ENCODE measurements around the gene UBE2B. TPM values are rescaled to one million over a fixed set of nuclear protein-coding genes. Genes with fewer than 3 reads are reported as not detected.
"Not testable (repeated sequence)": the region's sequence is repeated elsewhere in the genome, so short reads cannot be mapped to it uniquely, and the experiment has no call there.

Gene UBE2B
- total RNA-seq, 2 donors from 2014 or later: 61.2 to 81.9 TPM

- TF ChIP-seq CTCF (IDR thresholded peaks at IDR 0.05): no peak
- Histone ChIP-seq H3K4me3 (no peak overlapping the region), H3K27ac (no peak overlapping the region), H3K9me3 (no peaks in the 10 kb centered on the region), H3K27me3 (no peaks in the 10 kb centered on the region), H3K4me1 (peaks cover 0 to 37% of the 10 kb centered on the region in 2 donors), H3K36me3 (peaks cover 13% of the 10 kb centered on the region)
- DNase-seq (ENCODE audit: low spot score): no peak
Measured at GRCh38 chr5:134374232-134374631, 2.9 kb downstream of the UBE2B start.

GRCh38 chr5:134380346-134380745 lies 9.0 kb downstream of the UBE2B start:
- no peak for DNase-seq (ENCODE audit: low spot score)
- Histone ChIP-seq H3K27ac (no peak overlapping the region), H3K4me3 (no peak overlapping the region), H3K27me3 (no peaks in the 10 kb centered on the region), H3K36me3 (peaks cover 62% of the 10 kb centered on the region), H3K4me1 (peaks cover 0 to 4% of the 10 kb centered on the region in 2 donors), H3K9me3 (no peaks in the 10 kb centered on the region)
- no peak for TF ChIP-seq CTCF (IDR thresholded peaks at IDR 0.05)

- not testable (repeated sequence) for H3K27me3 ChIP-seq; H3K27ac ChIP-seq; H3K4me3 ChIP-seq; H3K4me1 ChIP-seq; DNase-seq (ENCODE audit: low spot score); H3K9me3 ChIP-seq
- peaks cover 74% of the 10 kb centered on the region for H3K36me3 ChIP-seq
Measured at GRCh38 chr5:134382204-134382603, 10.8 kb downstream of the UBE2B start.

GRCh38 chr5:134383980-134384697 lies 12.8 kb downstream of the UBE2B start:
- Histone ChIP-seq H3K27me3 (no peaks in the 10 kb centered on the region), H3K4me1 (no peaks in the 10 kb centered on the region), H3K4me3 (no peak overlapping the region), H3K36me3 (peaks cover 92% of the 10 kb centered on the region), H3K9me3 (no peaks in the 10 kb centered on the region), H3K27ac (no peak overlapping the region)
- TF ChIP-seq CTCF (IDR thresholded peaks at IDR 0.05): no peak
- no peak for DNase-seq (ENCODE audit: low spot score)

GRCh38 chr5:134387443-134387842 lies 16.1 kb downstream of the UBE2B start:
- H3K4me1 ChIP-seq: no peaks in the 10 kb centered on the region
- H3K36me3 ChIP-seq: peaks cover 96% of the 10 kb centered on the region
- no peaks in the 10 kb centered on the region for H3K27me3 ChIP-seq
- no peak for DNase-seq (ENCODE audit: low spot score)
- TF ChIP-seq CTCF (IDR thresholded peaks at IDR 0.05): no peak
- H3K27ac ChIP-seq: no peak overlapping the region
- H3K9me3 ChIP-seq: no peaks in the 10 kb centered on the region
- H3K4me3 ChIP-seq: no peak overlapping the region

GRCh38 chr5:134392301-134392700 lies 20.9 kb downstream of the UBE2B start:
- no peak for TF ChIP-seq CTCF (IDR thresholded peaks at IDR 0.05)
- Histone ChIP-seq H3K27me3 (no peaks in the 10 kb centered on the region), H3K4me3 (no peak overlapping the region)

More at GRCh38 chr5:134392301-134392700, 20.9 kb downstream of the UBE2B start:
- no peaks in the 10 kb centered on the region for H3K4me1 ChIP-seq
- no peak overlapping the region for H3K27ac ChIP-seq
- peaks cover 94% of the 10 kb centered on the region for H3K36me3 ChIP-seq
- no peaks in the 10 kb centered on the region for H3K9me3 ChIP-seq
- DNase-seq (ENCODE audit: low spot score): no peak
